ENCODE measurements around the gene BIRC5.
A peak's percentile ranks its signal among the peaks of the same experiment; 100 is the strongest.

The BIRC5 gene

GRCh38 chr17:78172249-78173051 lies 41.6 kb upstream of the BIRC5 start:
- H3K4me1 ChIP-seq = peaks cover 64 to 88% (median 77%) of the 10 kb centered on the region in 10 experiments
- peak overlapping the region; percentile 41 to 74 (median 61); a peak in 21 of 22 replicates for H3K27ac ChIP-seq
- H3K9ac ChIP-seq = peak overlapping the region; percentile 14 to 68 (median 57); a peak in 18 of 22 replicates
- H3K9me3 ChIP-seq (replicated peaks in 1 of 11) = no peaks in the 10 kb centered on the region
- peaks cover 17 to 75% (median 54%) of the 10 kb centered on the region in 11 experiments for H4K20me1 ChIP-seq
- H3K4me3 ChIP-seq = peak overlapping the region in 4 of 10 experiments; percentile 18 to 95 (median 34); a peak in 7 of 20 replicates
- peak overlapping the region; percentile 47 to 100 (median 72) for H3K4me2 ChIP-seq
- TF ChIP-seq Cebpa-rat (IDR thresholded peaks at IDR 0.05) = no peak
- no peaks in the 10 kb centered on the region for H3K27me3 ChIP-seq
- H3K36me3 ChIP-seq = peaks cover 24 to 60% (median 44%) of the 10 kb centered on the region in 11 experiments; a peak in 21 of 22 replicates

GRCh38 chr17:78173097-78173715 lies 40.8 kb upstream of the BIRC5 start:
- peak overlapping the region; percentile 41 to 74 (median 61) for H3K27ac ChIP-seq
- no peaks in the 10 kb centered on the region for H3K27me3 ChIP-seq
- H3K9ac ChIP-seq = peak overlapping the region; percentile 14 to 68 (median 57); a peak in 19 of 22 replicates
- H3K4me2 ChIP-seq = peak overlapping the region; percentile 47 to 100 (median 72)
- peaks cover 24 to 68% (median 46%) of the 10 kb centered on the region in 11 experiments; a peak in 21 of 22 replicates for H3K36me3 ChIP-seq
- peaks cover 59 to 84% (median 75%) of the 10 kb centered on the region in 10 experiments for H3K4me1 ChIP-seq
- H3K9me3 ChIP-seq (replicated peaks in 1 of 11) = no peaks in the 10 kb centered on the region
- TF ChIP-seq Cebpa-rat (IDR thresholded peaks at IDR 0.05) = no peak
- H3K4me3 ChIP-seq = peak overlapping the region in 3 of 10 experiments; percentile 18 to 95 (median 36); a peak in 5 of 20 replicates
- peaks cover 17 to 75% (median 54%) of the 10 kb centered on the region in 11 experiments for H4K20me1 ChIP-seq

- no peaks in the 10 kb centered on the region for H3K27me3 ChIP-seq
- H3K9me3 ChIP-seq (replicated peaks in 1 of 11) = no peaks in the 10 kb centered on the region
- H3K27ac ChIP-seq = peak overlapping the region; percentile 50 to 74 (median 61)
- H3K4me3 ChIP-seq = no peak overlapping the region; a peak in 2 of 20 replicates
- H3K4me2 ChIP-seq = peak overlapping the region; percentile 47 to 100 (median 72)
- peaks cover 13 to 74% (median 50%) of the 10 kb centered on the region in 11 experiments for H4K20me1 ChIP-seq
- H3K4me1 ChIP-seq = peaks cover 61 to 94% (median 81%) of the 10 kb centered on the region in 10 experiments
- H3K9ac ChIP-seq = peak overlapping the region; percentile 36 to 68 (median 54); a peak in 18 of 22 replicates
- no peak for TF ChIP-seq Cebpa-rat (IDR thresholded peaks at IDR 0.05)
- H3K36me3 ChIP-seq = peaks cover 24 to 80% (median 58%) of the 10 kb centered on the region in 11 experiments; a peak in 21 of 22 replicates
Observed at GRCh38 chr17:78174346-78174869, 39.6 kb upstream of the BIRC5 start.

GRCh38 chr17:78174870-78175642 lies 39.0 kb upstream of the BIRC5 start:
- Histone ChIP-seq H3K9me3 (replicated peaks in 1 of 11) (no peaks in the 10 kb centered on the region), H3K4me2 (peak overlapping the region; percentile 47 to 100 (median 72); a peak in 15 of 22 replicates), H3K4me1 (peaks cover 61 to 94% (median 81%) of the 10 kb centered on the region in 10 experiments), H3K27me3 (no peaks in the 10 kb centered on the region), H4K20me1 (peaks cover 7 to 74% (median 43%) of the 10 kb centered on the region in 11 experiments; a peak in 20 of 22 replicates), H3K9ac (peak overlapping the region in 10 of 11 experiments; percentile 36 to 68 (median 54); a peak in 10 of 22 replicates), H3K27ac (peak overlapping the region in 10 of 11 experiments; percentile 50 to 74 (median 62); a peak in 17 of 22 replicates), H3K4me3 (no peak overlapping the region; a peak in 2 of 20 replicates), H3K36me3 (peaks cover 24 to 86% (median 65%) of the 10 kb centered on the region in 11 experiments; a peak in 21 of 22 replicates)
- TF ChIP-seq Cebpa-rat (IDR thresholded peaks at IDR 0.05) = no peak

GRCh38 chr17:78175643-78175981 lies 38.4 kb upstream of the BIRC5 start:
- TF ChIP-seq Cebpa-rat (IDR thresholded peaks at IDR 0.05) = no peak

GRCh38 chr17:78176548-78177025 lies 37.5 kb upstream of the BIRC5 start:
- Histone ChIP-seq H4K20me1 (peaks cover 0 to 60% (median 34%) of the 10 kb centered on the region in 11 experiments; a peak in 15 of 22 replicates), H3K4me2 (peak overlapping the region in 9 of 11 experiments; percentile 4 to 100 (median 32); a peak in 11 of 22 replicates), H3K9me3 (replicated peaks in 1 of 11) (no peaks in the 10 kb centered on the region), H3K4me3 (no peak overlapping the region), H3K27me3 (no peaks in the 10 kb centered on the region), H3K27ac (no peak overlapping the region; a peak in 1 of 22 replicates), H3K4me1 (peaks cover 71 to 91% (median 81%) of the 10 kb centered on the region in 10 experiments), H3K36me3 (peaks cover 22 to 91% (median 69%) of the 10 kb centered on the region in 11 experiments; a peak in 21 of 22 replicates), H3K9ac (no peak overlapping the region)
- no peak for TF ChIP-seq Cebpa-rat (IDR thresholded peaks at IDR 0.05)

More at GRCh38 chr17:78175643-78175981, 38.4 kb upstream of the BIRC5 start:
- H3K9me3 ChIP-seq (replicated peaks in 1 of 11) = no peaks in the 10 kb centered on the region
- H4K20me1 ChIP-seq = peaks cover 1 to 70% (median 40%) of the 10 kb centered on the region in 11 experiments; a peak in 16 of 22 replicates
- H3K4me2 ChIP-seq = peak overlapping the region in 3 of 11 experiments; percentile 98 to 100 (median 99); a peak in 6 of 22 replicates
- H3K4me1 ChIP-seq = peaks cover 66 to 94% (median 84%) of the 10 kb centered on the region in 10 experiments
- H3K27ac ChIP-seq = peak overlapping the region in 3 of 11 experiments; percentile 61 to 74 (median 69); a peak in 4 of 22 replicates
- no peak overlapping the region; a peak in 1 of 20 replicates for H3K4me3 ChIP-seq
- peak overlapping the region in 3 of 11 experiments; percentile 57 to 68 (median 64); a peak in 3 of 22 replicates for H3K9ac ChIP-seq
- H3K36me3 ChIP-seq = peaks cover 24 to 91% (median 66%) of the 10 kb centered on the region in 11 experiments; a peak in 21 of 22 replicates
- H3K27me3 ChIP-seq = no peaks in the 10 kb centered on the region

GRCh38 chr17:78179372-78179771 lies 34.7 kb upstream of the BIRC5 start:
- H3K9me3 ChIP-seq (replicated peaks in 1 of 11) = no peaks in the 10 kb centered on the region
- no peak overlapping the region for H3K4me3 ChIP-seq
- H4K20me1 ChIP-seq = peaks cover 0 to 55% (median 24%) of the 10 kb centered on the region in 11 experiments; a peak in 11 of 22 replicates
- TF ChIP-seq Cebpa-rat (IDR thresholded peaks at IDR 0.05) = 0 out of 22 replicates have a peak, but pooled peaks of 1 of the 11 experiments have one; percentile 16
- H3K4me2 ChIP-seq = peak overlapping the region; percentile 55 to 92 (median 72)
- peak overlapping the region; percentile 27 to 70 (median 56); a peak in 12 of 22 replicates for H3K9ac ChIP-seq
- H3K27me3 ChIP-seq = no peaks in the 10 kb centered on the region
- H3K27ac ChIP-seq = peak overlapping the region; percentile 35 to 73 (median 61); a peak in 17 of 22 replicates
- peaks cover 0 to 91% (median 82%) of the 10 kb centered on the region in 11 experiments; a peak in 17 of 22 replicates for H3K36me3 ChIP-seq
- peaks cover 50 to 83% (median 67%) of the 10 kb centered on the region in 10 experiments for H3K4me1 ChIP-seq
